Colonic mucosa (tissue), 4 donors: ENCODE results near the gene COX17. TPM values are rescaled to one million over a fixed set of nuclear protein-coding genes. Genes with fewer than 3 reads are reported as not detected.

Source experiments
- DNase-seq: peaks from one replicate; pipeline ENCODE4 v3.0.0-alpha.2; 2020
- H3K27ac ChIP-seq: fragments of 200-600 bp; one replicate; pipeline ENCODE4 v1.8.0; 2021
- H3K27me3 ChIP-seq: fragments of 200-600 bp; one replicate; pipeline ENCODE4 v1.8.0; 2021
- H3K36me3 ChIP-seq: fragments of 200-600 bp; one replicate; pipeline ENCODE4 v1.8.0; 2021
- H3K4me1 ChIP-seq: fragments of 200-600 bp; one replicate; pipeline ENCODE4 v1.8.0; 2021; ENCODE audit warnings: mild to moderate bottlenecking
- H3K4me3 ChIP-seq: fragments of 200-600 bp; one replicate; pipeline ENCODE4 v1.8.0; 2021
- H3K9ac ChIP-seq, 2 donors: one replicate each; pipeline ENCODE4 v1.7.0; 2013; ENCODE audit warnings: control low read depth in 2 of 2, low read depth in 2 of 2, low read length in 2 of 2
- H3K9me3 ChIP-seq: fragments of 200-600 bp; one replicate; pipeline ENCODE4 v1.8.0; 2021
- intact Hi-C: fragments of 100-400 bp; cut with DNase I; formaldehyde crosslinking; loops from one replicate; pipeline ENCODE4 v1.14.1; 2022
- total RNA-seq, 2 donors: library from RNA; stranded (reverse); fragmentation: NEBNext Ultra II Directional in 1 of 2; extraction: Animal tissue kit (Norgen Biotek cat#: 25700) in 1 of 2; gene quantifications; one replicate each; pipeline ENCODE4 v1.2.1, GENCODE V29; 2021
- TF ChIP-seq, protein P1 (sequence below): fragments of 200-600 bp; IDR thresholded peaks from one replicate; pipeline ENCODE4 v1.8.0; 2022; ENCODE audit warnings: antibody characterized with exemption, mild to moderate bottlenecking
- donor health status: healthy.
- donor health status: DM: no; HTN: no; CAD: no.
- donor health status: DM: no; HTN: no; CAD: no.

The COX17 gene
- 10 to 100 TPM; 53.5 to 64.5 TPM for total RNA-seq

DNA sequence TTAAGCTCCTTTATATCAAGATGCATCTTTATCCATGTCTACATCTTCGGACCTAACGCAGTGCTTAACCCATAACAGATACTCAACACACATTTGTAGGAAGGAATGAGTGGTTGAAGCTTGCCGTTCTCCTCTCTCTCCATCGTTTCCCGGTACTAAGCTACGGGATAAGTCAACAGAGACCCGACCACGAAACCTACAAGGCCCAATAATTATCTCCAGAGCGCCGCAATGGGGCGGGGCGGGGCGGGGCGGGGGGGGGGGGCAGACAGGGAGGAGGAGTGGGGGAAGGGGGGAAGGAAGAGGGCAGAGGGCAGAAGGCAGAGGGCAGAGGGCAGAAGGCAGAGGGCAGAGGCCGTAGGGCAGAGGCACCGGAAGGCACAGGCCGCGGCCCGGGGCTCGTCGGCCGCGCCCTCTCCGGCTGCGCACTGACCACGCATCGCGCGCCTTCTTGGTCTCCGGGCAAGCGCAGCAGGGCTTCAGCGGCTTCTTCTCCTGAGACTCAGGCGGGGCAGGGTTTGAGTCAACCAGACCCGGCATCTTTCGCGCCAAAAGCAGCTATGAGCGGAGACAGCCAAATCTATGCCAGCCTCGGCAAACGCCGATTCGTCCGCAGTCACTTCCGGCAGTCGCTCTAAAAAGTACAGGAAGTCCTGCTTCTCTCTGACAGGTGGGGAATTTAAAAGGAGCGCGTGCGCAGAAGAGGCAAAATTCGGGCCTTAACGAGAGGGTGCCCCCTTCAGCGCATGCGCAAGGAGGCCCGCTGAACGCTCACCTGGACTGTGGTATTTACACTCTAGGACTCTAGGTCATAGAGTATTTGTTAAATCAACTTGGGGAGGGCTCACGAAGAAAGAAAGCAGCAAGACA, at the start of gene COX17:
Gene COX17 (minus strand): TSS at position 636 of the 870 bp plus-strand sequence. CDS start 96 bp downstream, at position 540.
- TF ChIP-seq, protein P1, sequence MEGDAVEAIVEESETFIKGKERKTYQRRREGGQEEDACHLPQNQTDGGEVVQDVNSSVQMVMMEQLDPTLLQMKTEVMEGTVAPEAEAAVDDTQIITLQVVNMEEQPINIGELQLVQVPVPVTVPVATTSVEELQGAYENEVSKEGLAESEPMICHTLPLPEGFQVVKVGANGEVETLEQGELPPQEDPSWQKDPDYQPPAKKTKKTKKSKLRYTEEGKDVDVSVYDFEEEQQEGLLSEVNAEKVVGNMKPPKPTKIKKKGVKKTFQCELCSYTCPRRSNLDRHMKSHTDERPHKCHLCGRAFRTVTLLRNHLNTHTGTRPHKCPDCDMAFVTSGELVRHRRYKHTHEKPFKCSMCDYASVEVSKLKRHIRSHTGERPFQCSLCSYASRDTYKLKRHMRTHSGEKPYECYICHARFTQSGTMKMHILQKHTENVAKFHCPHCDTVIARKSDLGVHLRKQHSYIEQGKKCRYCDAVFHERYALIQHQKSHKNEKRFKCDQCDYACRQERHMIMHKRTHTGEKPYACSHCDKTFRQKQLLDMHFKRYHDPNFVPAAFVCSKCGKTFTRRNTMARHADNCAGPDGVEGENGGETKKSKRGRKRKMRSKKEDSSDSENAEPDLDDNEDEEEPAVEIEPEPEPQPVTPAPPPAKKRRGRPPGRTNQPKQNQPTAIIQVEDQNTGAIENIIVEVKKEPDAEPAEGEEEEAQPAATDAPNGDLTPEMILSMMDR = no peak
- DNase-seq = peak; percentile 98
- Histone ChIP-seq H3K4me3 (peak within 1 kb of the TSS; percentile 64), H3K4me1 (peaks cover 9% of the 10 kb centered on the region), H3K9me3 (no peaks in the 10 kb centered on the region), H3K27ac (peak within 1 kb of the TSS; percentile 91), H3K9ac (peak within 1 kb of the TSS; percentile 65 to 92), H3K36me3 (no peaks in the 10 kb centered on the region), H3K27me3 (no peaks in the 10 kb centered on the region)
- intact Hi-C loops = loop anchor here (10.0 kb wide), 1 partner anchor 212 kb away; the partner anchor contains the start of genes POGLUT1 and TMEM39A

- Histone ChIP-seq H3K36me3 (no peaks in the 10 kb centered on the region), H3K4me1 (no peaks in the 10 kb centered on the region), H3K9ac (no peak overlapping the region), H3K9me3 (no peaks in the 10 kb centered on the region), H3K4me3 (no peak overlapping the region), H3K27ac (no peak overlapping the region), H3K27me3 (no peaks in the 10 kb centered on the region)
- TF ChIP-seq, protein P1 = no peak
- intact Hi-C loops = no loop called here
- no peak for DNase-seq
Observed at GRCh38 chr3:119726909-119727308, 49.7 kb upstream of the COX17 start.

DNA sequence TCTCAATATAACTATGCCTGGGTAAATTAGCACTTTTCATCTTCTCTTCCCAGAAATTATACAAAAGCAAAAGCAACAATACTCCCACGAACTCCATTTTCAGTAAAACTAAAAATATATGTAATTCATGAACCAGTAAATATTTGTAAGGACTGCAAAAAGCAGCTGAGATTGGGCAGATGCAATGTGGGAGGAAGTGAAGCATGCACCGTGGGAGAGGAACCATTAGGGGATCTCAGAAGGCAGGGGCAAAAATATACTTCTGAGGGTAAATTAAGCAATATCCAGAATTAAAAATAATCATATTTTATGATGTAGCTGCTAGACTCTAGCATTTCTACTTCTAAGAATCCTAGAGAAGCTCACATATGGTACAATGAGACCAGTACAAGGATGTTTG, 45.8 kb upstream of the COX17 start:
- TF ChIP-seq, protein P1 = no peak
- intact Hi-C loops = no loop called here

GRCh38 chr3:119717520-119717919, 40.3 kb upstream of the COX17 start:
- Histone ChIP-seq H3K27me3 (no peaks in the 10 kb centered on the region), H3K36me3 (no peaks in the 10 kb centered on the region), H3K4me1 (no peaks in the 10 kb centered on the region), H3K9me3 (no peaks in the 10 kb centered on the region), H3K27ac (peak overlapping the region; percentile 12), H3K4me3 (no peak overlapping the region), H3K9ac (no peak overlapping the region)
- intact Hi-C loops = no loop called here
- TF ChIP-seq, protein P1 = no peak
- DNase-seq = no peak

More for the DNA sequence above, 45.8 kb upstream of the COX17 start:
- no peak for DNase-seq
- Histone ChIP-seq H3K9ac (no peak overlapping the region), H3K4me1 (no peaks in the 10 kb centered on the region), H3K27ac (no peak overlapping the region), H3K36me3 (no peaks in the 10 kb centered on the region), H3K4me3 (no peak overlapping the region), H3K9me3 (no peaks in the 10 kb centered on the region), H3K27me3 (no peaks in the 10 kb centered on the region)

GRCh38 chr3:119716998-119717397, 39.8 kb upstream of the COX17 start:
- no peaks in the 10 kb centered on the region for H3K27me3 ChIP-seq
- TF ChIP-seq, protein P1 = no peak
- peak overlapping the region; percentile 12 for H3K27ac ChIP-seq
- no peak overlapping the region for H3K4me3 ChIP-seq
- H3K36me3 ChIP-seq = no peaks in the 10 kb centered on the region
- DNase-seq = peak; percentile 83
- H3K9ac ChIP-seq = no peak overlapping the region
- H3K9me3 ChIP-seq = no peaks in the 10 kb centered on the region
- intact Hi-C loops = no loop called here
- no peaks in the 10 kb centered on the region for H3K4me1 ChIP-seq
